ENCODE results near the gene DIRAS2.
A peak's percentile ranks its signal among the peaks of the same experiment; 100 is the strongest.

The DIRAS2 gene

DNA sequence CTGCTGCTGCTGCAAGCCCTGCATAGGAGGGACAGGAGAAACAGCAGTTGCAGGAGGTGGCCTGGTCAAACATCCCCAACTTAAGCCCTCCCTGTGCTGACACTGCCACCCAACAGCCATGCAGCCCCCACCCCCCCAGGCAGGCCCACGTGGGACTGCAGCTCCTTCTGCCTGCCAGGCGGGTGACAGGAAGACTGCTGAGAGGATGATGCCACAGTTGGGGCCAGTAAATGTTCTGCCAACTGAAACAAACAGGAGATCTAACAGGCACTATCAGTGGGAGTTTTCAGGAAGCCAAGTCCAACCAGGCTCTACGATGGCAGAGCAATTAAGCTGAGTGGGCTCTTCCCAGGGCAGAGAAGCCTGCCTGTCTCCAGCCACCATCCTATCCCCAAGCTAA lies 31.1 kb downstream of the DIRAS2 start:
- no peak for DNase-seq

DNA sequence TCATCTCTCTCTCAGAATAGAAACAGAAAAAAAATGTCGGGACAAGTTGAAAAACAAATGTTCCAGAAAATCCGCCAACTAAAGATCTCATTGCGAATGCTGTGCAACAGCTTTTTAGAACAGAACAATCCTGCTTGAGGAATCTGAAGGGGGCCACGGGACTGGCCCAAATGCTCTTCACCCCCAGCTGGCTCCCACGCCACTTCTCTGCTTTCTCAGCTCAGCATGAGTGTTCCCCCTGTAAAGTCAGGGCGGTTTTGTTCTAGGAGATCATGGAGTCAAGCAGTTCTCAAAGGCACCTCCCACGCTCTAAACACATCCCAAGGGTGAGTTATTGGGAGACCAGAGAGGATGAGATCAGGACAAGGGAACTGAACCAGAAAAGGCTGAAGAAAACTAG lies 31.5 kb downstream of the DIRAS2 start:
- DNase-seq = no peak

- DNase-seq = no peak
These were observed 34.7 kb downstream of the DIRAS2 start for GRCh38 chr9:90607701-90608516.

DNA sequence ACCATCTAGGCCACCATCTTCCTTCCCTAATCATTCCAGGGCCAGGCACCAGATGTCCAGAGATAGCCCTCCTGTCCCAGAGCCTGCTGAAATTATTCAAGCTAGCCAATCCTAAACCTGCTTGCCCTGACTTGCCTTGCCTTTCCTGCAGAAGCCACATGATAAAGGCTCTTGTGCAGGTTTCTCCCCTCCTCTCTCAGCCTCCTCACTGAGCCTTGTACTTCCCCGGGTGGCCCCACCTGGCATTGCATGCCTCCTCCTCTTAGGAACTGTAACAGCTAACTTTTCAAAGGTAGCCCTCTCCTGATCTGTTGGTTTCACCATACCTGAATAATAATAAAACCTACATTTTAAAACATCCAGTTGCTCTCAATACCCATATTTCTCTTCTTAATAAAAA lies 42.6 kb downstream of the DIRAS2 start:
- no peak for DNase-seq

GRCh38 chr9:90598191-90598590 lies 44.4 kb downstream of the DIRAS2 start:
- no peak for DNase-seq

DNA sequence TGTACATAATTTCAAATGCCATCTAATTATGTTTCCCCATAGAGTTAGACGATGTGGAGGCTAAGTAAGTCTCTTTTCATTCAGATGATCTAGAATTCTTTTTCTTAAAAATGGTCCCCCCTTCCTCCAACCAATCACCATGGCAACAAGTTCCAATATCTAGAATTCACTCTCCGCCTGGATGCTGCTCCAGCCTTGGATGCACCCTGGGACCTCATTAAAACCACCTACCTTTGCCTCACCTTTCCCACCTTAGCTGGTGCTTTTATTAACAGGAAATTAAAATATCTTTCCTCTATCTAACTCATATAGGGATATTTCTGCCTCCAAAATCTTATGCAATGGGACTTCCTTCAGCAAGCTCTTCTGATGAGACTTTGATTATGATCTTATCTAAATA lies 49.0 kb downstream of the DIRAS2 start:
- DNase-seq = no peak

DNA sequence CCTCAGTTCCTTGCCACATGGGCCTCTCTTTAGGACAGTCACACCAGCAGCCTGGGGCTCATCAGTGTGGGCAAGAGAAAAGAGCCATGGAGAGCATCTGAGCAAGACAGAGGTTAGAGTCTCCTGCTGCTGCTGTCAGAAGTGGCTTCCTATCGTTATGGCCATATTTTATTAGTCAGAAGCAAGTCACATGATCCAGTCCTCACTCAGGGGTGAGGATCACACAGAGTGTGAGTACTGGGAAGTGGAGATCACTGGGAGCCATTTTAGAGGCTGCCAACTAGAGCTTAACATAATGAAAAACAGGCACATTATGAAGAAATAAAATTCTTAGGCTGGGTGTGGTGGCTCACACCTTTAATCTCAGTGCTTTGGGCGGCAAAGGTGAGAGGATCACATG lies 62.0 kb downstream of the DIRAS2 start:
- no peak for DNase-seq

- no peak for DNase-seq
These were observed 63.4 kb downstream of the DIRAS2 start for GRCh38 chr9:90579181-90579580.

DNA sequence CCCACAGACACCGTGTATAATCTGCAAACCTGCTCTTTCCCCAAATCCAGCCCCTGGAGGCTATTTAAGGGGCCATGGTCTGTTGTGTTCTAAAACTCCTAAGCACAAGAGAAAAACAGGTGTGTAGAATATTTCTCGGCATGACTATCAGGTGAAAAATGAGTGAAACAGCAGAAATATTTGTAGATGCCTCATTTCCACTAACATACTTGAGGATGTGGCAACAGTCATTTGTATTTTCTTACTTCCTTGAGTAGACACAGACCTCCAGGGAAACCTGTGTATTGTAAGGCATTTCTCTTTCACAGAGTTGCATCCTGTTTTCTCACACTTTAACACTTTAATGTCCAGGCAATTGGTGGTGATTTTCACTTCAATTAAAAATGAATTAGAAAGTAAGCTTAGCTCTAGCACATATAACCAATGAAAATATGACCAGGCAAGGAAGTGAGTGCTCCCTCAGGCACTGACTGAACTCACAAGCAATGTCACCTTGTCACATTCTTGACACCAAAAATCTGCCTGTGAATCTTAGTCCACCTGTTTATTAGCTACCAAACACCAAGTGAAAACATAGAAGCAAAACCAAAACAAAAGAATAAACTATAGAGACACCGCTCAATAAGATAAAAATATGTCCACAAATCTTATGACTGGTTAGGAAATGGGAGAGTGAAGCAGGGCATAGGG lies 64.4 kb downstream of the DIRAS2 start:
- DNase-seq = no peak

DNA sequence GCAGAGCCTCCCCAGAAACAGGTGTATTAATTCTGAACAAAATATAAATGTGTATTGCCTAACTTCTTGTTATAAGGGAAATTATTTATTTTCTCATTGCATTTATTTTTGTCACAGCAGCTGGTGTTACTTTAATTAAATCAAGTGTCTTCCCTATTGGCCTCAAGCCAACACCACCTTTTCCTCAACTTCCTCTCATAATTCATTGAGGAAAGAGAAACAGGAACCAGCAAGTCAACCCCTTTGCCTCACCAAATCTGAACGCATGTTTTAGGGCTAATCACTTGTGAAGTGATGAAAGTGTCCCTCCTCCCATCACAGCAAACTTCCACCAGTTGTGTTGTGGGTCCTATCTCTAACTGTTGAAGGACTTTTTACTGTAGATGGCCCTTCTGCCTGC lies 73.1 kb downstream of the DIRAS2 start:
- DNase-seq = peak; percentile 0

DNA sequence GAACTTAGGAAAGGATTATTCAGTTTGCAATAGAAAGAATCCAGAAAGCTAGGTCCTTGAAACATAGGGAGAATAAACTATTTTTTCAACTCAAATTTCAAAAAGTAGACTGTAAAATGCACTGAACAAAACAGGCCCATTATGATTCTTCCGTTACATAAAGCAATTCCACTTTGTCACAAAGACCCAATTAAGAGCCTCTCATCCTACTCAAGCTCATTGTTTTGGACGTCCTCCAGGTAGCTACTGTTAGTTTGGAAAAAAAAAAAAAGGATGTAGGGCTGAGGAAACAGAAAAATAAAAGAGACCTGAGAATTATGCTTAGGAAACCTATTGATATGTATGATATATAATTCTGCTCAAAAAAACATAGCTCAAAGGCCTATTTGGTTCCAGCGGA lies 74.0 kb downstream of the DIRAS2 start:
- DNase-seq = no peak

- DNase-seq = no peak
These were observed 80.4 kb downstream of the DIRAS2 start for GRCh38 chr9:90562229-90562628.

All from CD4-positive, alpha-beta T cell treated with Interleukin-17A for 1 hour (primary cell).